GM18508 (cell line): ENCODE measurements around the gene GABPA.
"Not testable (repeated sequence)": the region's sequence is repeated elsewhere in the genome, so short reads cannot be mapped to it uniquely, and the experiment has no call there.

Source experiments
- ATAC-seq: cut with Tn5 transposase; IDR thresholded peaks from one replicate; pipeline ENCODE4 v1.9.1; 2021; ENCODE audit warnings: moderate number of reproducible peaks; ENCODE audit not compliant: insufficient read depth, unreplicated experiment

Gene GABPA

GRCh38 chr21:25734904-25735645, at the start of gene GABPA, which contains the start of gene ATP5PF:
Gene GABPA (plus strand): TSS chr21:25734972. CDS start chr21:25741599, 6,627 bp downstream.
Gene ATP5PF (minus strand): TSS chr21:25734904. CDS start chr21:25729794, 5,110 bp downstream.
- ATAC-seq, result peak; percentile 89

GRCh38 chr21:25687787-25688186, 47.0 kb upstream of the GABPA start:
- no peak for ATAC-seq

- ATAC-seq, result no peak
Observed at GRCh38 chr21:25688275-25689155, 46.3 kb upstream of the GABPA start.

GRCh38 chr21:25689226-25689625, 45.5 kb upstream of the GABPA start:
- no peak for ATAC-seq

- no peak for ATAC-seq
Observed at GRCh38 chr21:25691976-25692375, 42.8 kb upstream of the GABPA start.

GRCh38 chr21:25695461-25695860, 39.3 kb upstream of the GABPA start:
- not testable (repeated sequence) for ATAC-seq

GRCh38 chr21:25700741-25701140, 34.0 kb upstream of the GABPA start:
- ATAC-seq, result no peak

- ATAC-seq, result no peak
Observed at GRCh38 chr21:25701529-25701928, 33.2 kb upstream of the GABPA start.

- ATAC-seq, result no peak
Observed at GRCh38 chr21:25708467-25709065, 26.2 kb upstream of the GABPA start.

GRCh38 chr21:25709684-25710265, 25.0 kb upstream of the GABPA start:
- ATAC-seq, result no peak

GRCh38 chr21:25710550-25710949, 24.2 kb upstream of the GABPA start:
- no peak for ATAC-seq

- not testable (repeated sequence) for ATAC-seq
Observed at GRCh38 chr21:25714066-25714465, 20.7 kb upstream of the GABPA start.

- no peak for ATAC-seq
Observed at GRCh38 chr21:25717491-25718147, 17.2 kb upstream of the GABPA start.

- no peak for ATAC-seq
Observed at GRCh38 chr21:25721987-25722386, 12.8 kb upstream of the GABPA start.

- no peak for ATAC-seq
Observed at GRCh38 chr21:25722631-25723030, 12.1 kb upstream of the GABPA start.

- no peak for ATAC-seq
Observed at GRCh38 chr21:25732091-25732760, 2.5 kb upstream of the GABPA start.

GRCh38 chr21:25733859-25734653, 716 bp upstream of the GABPA start:
- ATAC-seq, result no peak

GRCh38 chr21:25734654-25734903, 193 bp upstream of the GABPA start:
- ATAC-seq, result peak; percentile 6
